HepG2 (cell line): ENCODE measurements around the gene OTUB2. TPM values are rescaled to one million over a fixed set of nuclear protein-coding genes. Genes with fewer than 3 reads are reported as not detected.

Experiments used
- CHCHD3 ChIP-seq: sonication (generic); formaldehyde crosslinking; IDR thresholded peaks from 2 replicates; pipeline ENCODE4 v1.8.0; 2022; ENCODE audit warnings: mild to moderate bottlenecking, missing genetic modification reagents, moderate library complexity
- FOXO1 ChIP-seq: sonication (generic); formaldehyde crosslinking; IDR thresholded peaks from 2 replicates; pipeline ENCODE4 v1.4.0; 2020; ENCODE audit warnings: missing genetic modification reagents
- HNRNPUL1 ChIP-seq: fragments of 200-400 bp; formaldehyde crosslinking; IDR thresholded peaks from 2 replicates; pipeline ENCODE4 v1.6.1; 2017; ENCODE audit warnings: low read depth, mild to moderate bottlenecking, low read length, moderate library complexity
- KAT2B ChIP-seq: fragments of 150-350 bp; IDR thresholded peaks from 2 replicates; pipeline ENCODE4 v1.6.1; 2014; ENCODE audit warnings: low read depth, low read length, borderline replicate concordance
- KDM6A ChIP-seq: IDR thresholded peaks from 2 replicates; pipeline ENCODE4 v1.6.1; 2016; ENCODE audit warnings: low read depth
- NBN ChIP-seq: fragments of 450-650 bp; conservative IDR thresholded peaks from 2 replicates; pipeline ENCODE4 v1.6.1; 2017
- NFKBIZ ChIP-seq: IDR thresholded peaks from 2 replicates; pipeline ENCODE4 v1.6.1; 2018; ENCODE audit warnings: missing genetic modification reagents, missing compliant biosample characterization
- NR1H2 ChIP-seq: sonication (generic); formaldehyde crosslinking; IDR thresholded peaks from 2 replicates; pipeline ENCODE4 v1.8.1; 2022; ENCODE audit warnings: low read depth, missing genetic modification reagents, borderline replicate concordance
- ONECUT2 ChIP-seq: sonication (generic); formaldehyde crosslinking; IDR thresholded peaks from 2 replicates; pipeline ENCODE4 v1.4.0; 2020; ENCODE audit warnings: missing genetic modification reagents
- SKI ChIP-seq: fragments of 450-650 bp; IDR thresholded peaks from one replicate; pipeline ENCODE4 v1.6.1; 2018; ENCODE audit warnings: mild to moderate bottlenecking; ENCODE audit not compliant: partially characterized antibody
- XBP1 ChIP-seq: sonication (generic); formaldehyde crosslinking; IDR thresholded peaks from 2 replicates; pipeline ENCODE4 v1.5.0; 2020; ENCODE audit warnings: missing genetic modification reagents
- ZNF234 ChIP-seq: sonication (generic); formaldehyde crosslinking; conservative IDR thresholded peaks from 2 replicates; pipeline ENCODE4 v1.5.1; 2020; ENCODE audit warnings: mild to moderate bottlenecking, missing genetic modification reagents
- ZNF317 ChIP-seq: sonication (generic); formaldehyde crosslinking; IDR thresholded peaks from 2 replicates; pipeline ENCODE4 v1.5.0; 2020; ENCODE audit warnings: mild to moderate bottlenecking, missing genetic modification reagents
- ZNF335 ChIP-seq: sonication (generic); formaldehyde crosslinking; IDR thresholded peaks from 2 replicates; pipeline ENCODE4 v1.4.0; 2020; ENCODE audit warnings: missing genetic modification reagents
- ZNF44 ChIP-seq: sonication (generic); formaldehyde crosslinking; IDR thresholded peaks from 2 replicates; pipeline ENCODE4 v1.5.1; 2020; ENCODE audit warnings: mild to moderate bottlenecking, missing genetic modification reagents
- ZNF460 ChIP-seq: sonication (generic); formaldehyde crosslinking; IDR thresholded peaks from 2 replicates; pipeline ENCODE4 v1.5.1; 2020; ENCODE audit warnings: missing genetic modification reagents, mild to moderate bottlenecking, borderline replicate concordance
- ZNF501 ChIP-seq: sonication (generic); formaldehyde crosslinking; IDR thresholded peaks from 2 replicates; pipeline ENCODE4 v1.5.1; 2020; ENCODE audit warnings: mild to moderate bottlenecking, moderate library complexity, missing genetic modification reagents
- ZNF549 ChIP-seq: sonication (generic); formaldehyde crosslinking; IDR thresholded peaks from 2 replicates; pipeline ENCODE4 v1.5.0; 2020; ENCODE audit warnings: missing genetic modification reagents
- ZNF570 ChIP-seq: sonication (generic); formaldehyde crosslinking; IDR thresholded peaks from 2 replicates; pipeline ENCODE4 v1.4.0; 2020; ENCODE audit warnings: mild to moderate bottlenecking, missing genetic modification reagents, borderline replicate concordance
- polyA plus RNA-seq, 8 experiments: library from polyadenylated mRNA; depleted of rRNA in 3 of 8; stranded (reverse) in 7 of 8; unstranded in 1 of 8; fragments of >200 nt; fragmentation: Illumina TruSeq in 4 of 8; extraction: Trizol in 4 of 8; gene quantifications; 2 replicates each; pipeline versions ENCODE4 v1.2.1 to v1.2.3, GENCODE V29; 2011 to 2016; ENCODE audit warnings: low read depth in 4 of 8, missing spikeins in 1 of 8, mixed read lengths in 1 of 8; ENCODE audit not compliant: insufficient read depth in 1 of 8
- total RNA-seq, 5 experiments: library from RNA; depleted of rRNA; stranded (reverse); fragments of >200 nt; fragmentation: Illumina TruSeq; extraction: Trizol; gene quantifications; 2 replicates each; pipeline ENCODE4 v1.2.3, GENCODE V29; 2016; ENCODE audit warnings: low read depth in 1 of 5
- TF ChIP-seq, protein P1 (sequence below): IDR thresholded peaks from 2 replicates; pipeline ENCODE4 v1.6.1; 2012; ENCODE audit warnings: inconsistent platforms
- TF ChIP-seq, protein P2 (sequence below): sonication (generic); formaldehyde crosslinking; IDR thresholded peaks from 2 replicates; pipeline ENCODE4 v1.4.0; 2020; ENCODE audit warnings: missing genetic modification reagents
- TF ChIP-seq, protein P3 (sequence below): sonication (generic); formaldehyde crosslinking; IDR thresholded peaks from 2 replicates; pipeline ENCODE4 v1.4.0; 2020; ENCODE audit warnings: missing genetic modification reagents, borderline replicate concordance
- TF ChIP-seq, protein P4 (sequence below): fragments of 450-650 bp; IDR thresholded peaks from 2 replicates; pipeline ENCODE4 v1.6.1; 2017

OTUB2 gene
- total and polyA plus RNA-seq, 2 of the 13 experiments (the other 11 are each of a cell fraction or from before 2014, with no cell fraction given): 2.2 to 2.4 TPM

DNA sequence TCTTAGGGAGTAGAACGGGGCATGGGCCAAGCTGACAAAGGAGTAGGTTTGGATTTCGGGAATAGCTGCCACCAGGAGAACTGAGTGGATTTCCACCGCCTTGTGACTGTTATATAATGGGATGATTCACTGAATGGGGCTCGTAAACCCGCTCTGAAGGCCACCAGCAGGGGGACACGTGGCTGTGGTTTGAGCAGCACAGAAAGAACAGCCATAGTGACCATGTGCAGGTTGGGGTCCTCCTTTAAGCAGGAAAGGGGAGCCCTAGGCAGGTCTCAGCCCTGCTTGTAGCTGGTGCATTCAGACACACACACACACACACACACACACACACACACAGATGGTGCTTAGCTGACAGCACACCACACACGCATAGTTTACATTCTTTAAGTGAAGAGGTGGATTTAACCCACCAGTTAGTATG, 41.1 kb upstream of the OTUB2 start (continued):
- TF ChIP-seq, protein P1, sequence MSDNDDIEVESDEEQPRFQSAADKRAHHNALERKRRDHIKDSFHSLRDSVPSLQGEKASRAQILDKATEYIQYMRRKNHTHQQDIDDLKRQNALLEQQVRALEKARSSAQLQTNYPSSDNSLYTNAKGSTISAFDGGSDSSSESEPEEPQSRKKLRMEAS: peak; percentile 85
- TF ChIP-seq ZNF501 (CRISPR knock-in tag) (0 out of 2 replicates have a peak, but pooled peaks have one; percentile 52), SKI (no peak), ZNF234 (CRISPR knock-in tag) (no peak), ZNF460 (CRISPR knock-in tag) (no peak), HNRNPUL1 (no peak), CHCHD3 (CRISPR knock-in tag) (no peak), KAT2B (no peak), FOXO1 (0 out of 2 replicates have a peak, but pooled peaks have one; percentile 25), NBN (no peak), KDM6A (CRISPR knock-in tag) (no peak), NR1H2 (no peak), ONECUT2 (no peak), ZNF44 (CRISPR knock-in tag) (0 out of 2 replicates have a peak, but pooled peaks have one; percentile 70), ZNF570 (CRISPR knock-in tag) (no peak), ZNF317 (CRISPR knock-in tag) (peak; percentile 87), ZNF335 (no peak), NFKBIZ (CRISPR knock-in tag) (no peak), ZNF549 (no peak), XBP1 (no peak)
- TF ChIP-seq, protein P2, sequence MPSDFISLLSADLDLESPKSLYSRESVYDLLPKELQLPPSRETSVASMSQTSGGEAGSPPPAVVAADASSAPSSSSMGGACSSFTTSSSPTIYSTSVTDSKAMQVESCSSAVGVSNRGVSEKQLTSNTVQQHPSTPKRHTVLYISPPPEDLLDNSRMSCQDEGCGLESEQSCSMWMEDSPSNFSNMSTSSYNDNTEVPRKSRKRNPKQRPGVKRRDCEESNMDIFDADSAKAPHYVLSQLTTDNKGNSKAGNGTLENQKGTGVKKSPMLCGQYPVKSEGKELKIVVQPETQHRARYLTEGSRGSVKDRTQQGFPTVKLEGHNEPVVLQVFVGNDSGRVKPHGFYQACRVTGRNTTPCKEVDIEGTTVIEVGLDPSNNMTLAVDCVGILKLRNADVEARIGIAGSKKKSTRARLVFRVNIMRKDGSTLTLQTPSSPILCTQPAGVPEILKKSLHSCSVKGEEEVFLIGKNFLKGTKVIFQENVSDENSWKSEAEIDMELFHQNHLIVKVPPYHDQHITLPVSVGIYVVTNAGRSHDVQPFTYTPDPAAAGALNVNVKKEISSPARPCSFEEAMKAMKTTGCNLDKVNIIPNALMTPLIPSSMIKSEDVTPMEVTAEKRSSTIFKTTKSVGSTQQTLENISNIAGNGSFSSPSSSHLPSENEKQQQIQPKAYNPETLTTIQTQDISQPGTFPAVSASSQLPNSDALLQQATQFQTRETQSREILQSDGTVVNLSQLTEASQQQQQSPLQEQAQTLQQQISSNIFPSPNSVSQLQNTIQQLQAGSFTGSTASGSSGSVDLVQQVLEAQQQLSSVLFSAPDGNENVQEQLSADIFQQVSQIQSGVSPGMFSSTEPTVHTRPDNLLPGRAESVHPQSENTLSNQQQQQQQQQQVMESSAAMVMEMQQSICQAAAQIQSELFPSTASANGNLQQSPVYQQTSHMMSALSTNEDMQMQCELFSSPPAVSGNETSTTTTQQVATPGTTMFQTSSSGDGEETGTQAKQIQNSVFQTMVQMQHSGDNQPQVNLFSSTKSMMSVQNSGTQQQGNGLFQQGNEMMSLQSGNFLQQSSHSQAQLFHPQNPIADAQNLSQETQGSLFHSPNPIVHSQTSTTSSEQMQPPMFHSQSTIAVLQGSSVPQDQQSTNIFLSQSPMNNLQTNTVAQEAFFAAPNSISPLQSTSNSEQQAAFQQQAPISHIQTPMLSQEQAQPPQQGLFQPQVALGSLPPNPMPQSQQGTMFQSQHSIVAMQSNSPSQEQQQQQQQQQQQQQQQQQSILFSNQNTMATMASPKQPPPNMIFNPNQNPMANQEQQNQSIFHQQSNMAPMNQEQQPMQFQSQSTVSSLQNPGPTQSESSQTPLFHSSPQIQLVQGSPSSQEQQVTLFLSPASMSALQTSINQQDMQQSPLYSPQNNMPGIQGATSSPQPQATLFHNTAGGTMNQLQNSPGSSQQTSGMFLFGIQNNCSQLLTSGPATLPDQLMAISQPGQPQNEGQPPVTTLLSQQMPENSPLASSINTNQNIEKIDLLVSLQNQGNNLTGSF: no peak
- TF ChIP-seq, protein P3, sequence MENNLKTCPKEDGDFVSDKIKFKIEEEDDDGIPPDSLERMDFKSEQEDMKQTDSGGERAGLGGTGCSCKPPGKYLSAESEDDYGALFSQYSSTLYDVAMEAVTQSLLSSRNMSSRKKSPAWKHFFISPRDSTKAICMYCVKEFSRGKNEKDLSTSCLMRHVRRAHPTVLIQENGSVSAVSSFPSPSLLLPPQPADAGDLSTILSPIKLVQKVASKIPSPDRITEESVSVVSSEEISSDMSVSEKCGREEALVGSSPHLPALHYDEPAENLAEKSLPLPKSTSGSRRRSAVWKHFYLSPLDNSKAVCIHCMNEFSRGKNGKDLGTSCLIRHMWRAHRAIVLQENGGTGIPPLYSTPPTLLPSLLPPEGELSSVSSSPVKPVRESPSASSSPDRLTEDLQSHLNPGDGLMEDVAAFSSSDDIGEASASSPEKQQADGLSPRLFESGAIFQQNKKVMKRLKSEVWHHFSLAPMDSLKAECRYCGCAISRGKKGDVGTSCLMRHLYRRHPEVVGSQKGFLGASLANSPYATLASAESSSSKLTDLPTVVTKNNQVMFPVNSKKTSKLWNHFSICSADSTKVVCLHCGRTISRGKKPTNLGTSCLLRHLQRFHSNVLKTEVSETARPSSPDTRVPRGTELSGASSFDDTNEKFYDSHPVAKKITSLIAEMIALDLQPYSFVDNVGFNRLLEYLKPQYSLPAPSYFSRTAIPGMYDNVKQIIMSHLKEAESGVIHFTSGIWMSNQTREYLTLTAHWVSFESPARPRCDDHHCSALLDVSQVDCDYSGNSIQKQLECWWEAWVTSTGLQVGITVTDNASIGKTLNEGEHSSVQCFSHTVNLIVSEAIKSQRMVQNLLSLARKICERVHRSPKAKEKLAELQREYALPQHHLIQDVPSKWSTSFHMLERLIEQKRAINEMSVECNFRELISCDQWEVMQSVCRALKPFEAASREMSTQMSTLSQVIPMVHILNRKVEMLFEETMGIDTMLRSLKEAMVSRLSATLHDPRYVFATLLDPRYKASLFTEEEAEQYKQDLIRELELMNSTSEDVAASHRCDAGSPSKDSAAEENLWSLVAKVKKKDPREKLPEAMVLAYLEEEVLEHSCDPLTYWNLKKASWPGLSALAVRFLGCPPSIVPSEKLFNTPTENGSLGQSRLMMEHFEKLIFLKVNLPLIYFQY: no peak
- TF ChIP-seq, protein P4, sequence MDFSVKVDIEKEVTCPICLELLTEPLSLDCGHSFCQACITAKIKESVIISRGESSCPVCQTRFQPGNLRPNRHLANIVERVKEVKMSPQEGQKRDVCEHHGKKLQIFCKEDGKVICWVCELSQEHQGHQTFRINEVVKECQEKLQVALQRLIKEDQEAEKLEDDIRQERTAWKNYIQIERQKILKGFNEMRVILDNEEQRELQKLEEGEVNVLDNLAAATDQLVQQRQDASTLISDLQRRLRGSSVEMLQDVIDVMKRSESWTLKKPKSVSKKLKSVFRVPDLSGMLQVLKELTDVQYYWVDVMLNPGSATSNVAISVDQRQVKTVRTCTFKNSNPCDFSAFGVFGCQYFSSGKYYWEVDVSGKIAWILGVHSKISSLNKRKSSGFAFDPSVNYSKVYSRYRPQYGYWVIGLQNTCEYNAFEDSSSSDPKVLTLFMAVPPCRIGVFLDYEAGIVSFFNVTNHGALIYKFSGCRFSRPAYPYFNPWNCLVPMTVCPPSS: no peak
